H9 (cell line): ENCODE measurements around the gene MAST2. TPM values are rescaled to one million over a fixed set of nuclear protein-coding genes. Genes with fewer than 3 reads are reported as not detected.

Experiments
- DNase-seq: peaks from one replicate; pipeline ENCODE4 v3.0.0-alpha.2; 2017
- H2AFZ ChIP-seq: one replicate; pipeline ENCODE4 v1.6.1; 2013; ENCODE audit warnings: mild to moderate bottlenecking, low read length, control low read depth, moderate library complexity
- H2AK5ac ChIP-seq: 2 replicates; pipeline ENCODE4 v1.6.1; 2013; ENCODE audit warnings: low read length, control low read depth, mixed read lengths; ENCODE audit not compliant: insufficient read length
- H2BK120ac ChIP-seq: one replicate; pipeline ENCODE4 v1.6.1; 2013; ENCODE audit warnings: low read depth, mild to moderate bottlenecking, low read length, control low read depth, inconsistent platforms; ENCODE audit not compliant: poor library complexity, severe bottlenecking
- H2BK12ac ChIP-seq: 2 replicates; pipeline ENCODE4 v1.6.1; 2013; ENCODE audit warnings: low read length, control low read depth, mixed read lengths, low read depth; ENCODE audit not compliant: insufficient read length
- H2BK15ac ChIP-seq: 2 replicates; pipeline ENCODE4 v1.6.1; 2013; ENCODE audit warnings: low read depth, low read length, control low read depth
- H2BK20ac ChIP-seq: one replicate; pipeline ENCODE4 v1.6.1; 2013; ENCODE audit warnings: low read depth, mild to moderate bottlenecking, low read length, control low read depth, inconsistent platforms; ENCODE audit not compliant: poor library complexity, severe bottlenecking
- H2BK5ac ChIP-seq: 2 replicates; pipeline ENCODE4 v1.6.1; 2013; ENCODE audit warnings: low read length, control low read depth, mixed read lengths; ENCODE audit not compliant: insufficient read length
- H3K14ac ChIP-seq: 2 replicates; pipeline ENCODE4 v1.6.1; 2013; ENCODE audit warnings: low read length, control low read depth; ENCODE audit not compliant: insufficient read depth
- H3K18ac ChIP-seq: 2 replicates; pipeline ENCODE4 v1.6.1; 2013; ENCODE audit warnings: low read depth, mild to moderate bottlenecking, mixed read lengths, low read length, control low read depth; ENCODE audit not compliant: insufficient read length
- H3K23ac ChIP-seq: 2 replicates; pipeline ENCODE4 v1.6.1; 2013; ENCODE audit warnings: low read length, control low read depth, mixed read lengths, low read depth; ENCODE audit not compliant: insufficient read length
- H3K23me2 ChIP-seq: 2 replicates; pipeline ENCODE4 v1.6.1; 2013; ENCODE audit warnings: low read depth, mild to moderate bottlenecking, mixed read lengths, low read length, control low read depth; ENCODE audit not compliant: insufficient read length, poor library complexity, severe bottlenecking
- H3K27ac ChIP-seq: 2 replicates; pipeline ENCODE4 v1.5.1; 2013; ENCODE audit warnings: low read length, control low read depth, mixed read lengths, low read depth; ENCODE audit not compliant: insufficient read length
- H3K27me3 ChIP-seq: 2 replicates; pipeline ENCODE4 v1.6.1; 2013; ENCODE audit warnings: low read length, control low read depth, inconsistent platforms; ENCODE audit not compliant: insufficient read depth
- H3K4ac ChIP-seq: 2 replicates; pipeline ENCODE4 v1.6.1; 2013; ENCODE audit warnings: low read depth, mild to moderate bottlenecking, control low read depth, inconsistent platforms, low read length, moderate library complexity
- H3K4me1 ChIP-seq: 2 replicates; pipeline ENCODE4 v1.6.1; 2013; ENCODE audit warnings: low read length, control low read depth, inconsistent platforms; ENCODE audit not compliant: insufficient read depth
- H3K4me2 ChIP-seq: 2 replicates; pipeline ENCODE4 v1.6.1; 2013; ENCODE audit warnings: low read length, control low read depth, mixed read lengths; ENCODE audit not compliant: insufficient read length, insufficient read depth
- H3K56ac ChIP-seq: 2 replicates; pipeline ENCODE4 v1.6.1; 2013; ENCODE audit warnings: low read depth, mild to moderate bottlenecking, mixed read lengths, low read length, control low read depth; ENCODE audit not compliant: insufficient read length
- H3K79me1 ChIP-seq: 2 replicates; pipeline ENCODE4 v1.6.1; 2013; ENCODE audit warnings: low read depth, mild to moderate bottlenecking, moderate library complexity, low read length, control low read depth, inconsistent platforms; ENCODE audit not compliant: insufficient read depth, poor library complexity, severe bottlenecking
- H3K79me2 ChIP-seq: 2 replicates; pipeline ENCODE4 v1.6.1; 2013; ENCODE audit warnings: low read length, control low read depth, inconsistent platforms; ENCODE audit not compliant: insufficient read depth
- H3K9ac ChIP-seq: 2 replicates; pipeline ENCODE4 v1.6.1; 2013; ENCODE audit warnings: low read length, control low read depth, mixed read lengths; ENCODE audit not compliant: insufficient read length; ENCODE audit errors: extremely low read depth
- H3K9me3 ChIP-seq: one replicate; pipeline ENCODE4 v1.6.1; 2013; ENCODE audit warnings: low read depth, low read length, inconsistent platforms; ENCODE audit not compliant: control insufficient read depth
- H3T11ph ChIP-seq: one replicate; pipeline ENCODE4 v1.6.1; 2013; ENCODE audit warnings: mild to moderate bottlenecking, low read length, control low read depth, inconsistent platforms
- H4K20me1 ChIP-seq: one replicate; pipeline ENCODE4 v1.6.1; 2013; ENCODE audit not compliant: control insufficient read depth, insufficient read length, insufficient read depth
- H4K5ac ChIP-seq: 2 replicates; pipeline ENCODE4 v1.6.1; 2013; ENCODE audit warnings: low read depth, mild to moderate bottlenecking, mixed read lengths, low read length, control low read depth; ENCODE audit not compliant: insufficient read length
- H4K8ac ChIP-seq: replicated peaks from 2 replicates; pipeline ENCODE4 v1.6.1; 2013; ENCODE audit warnings: low read length, control low read depth, mixed read lengths, low read depth; ENCODE audit not compliant: insufficient read length
- H4K91ac ChIP-seq: 2 replicates; pipeline ENCODE4 v1.6.1; 2013; ENCODE audit warnings: low read depth, mild to moderate bottlenecking, moderate library complexity, mixed read lengths, low read length, control low read depth; ENCODE audit not compliant: insufficient read length
- H3K27ac Mint-ChIP-seq, 3 experiments: 2 replicates in 2 of 3; 3 replicates in 1 of 3; pipeline ENCODE4 v1.8.0; 2020 to 2021; ENCODE audit warnings: mixed read lengths in 3 of 3, mild to moderate bottlenecking in 1 of 3, moderate library complexity in 1 of 3
- H3K27me3 Mint-ChIP-seq: 2 replicates; pipeline ENCODE4 v1.8.0; 2021; ENCODE audit warnings: low read depth, mild to moderate bottlenecking, moderate library complexity, mixed read lengths
- H3K36me3 Mint-ChIP-seq, 3 experiments: 2 replicates in 2 of 3; 3 replicates in 1 of 3; pipeline ENCODE4 v1.8.0; 2020 to 2021; ENCODE audit warnings: low read depth in 3 of 3, mixed read lengths in 3 of 3; ENCODE audit not compliant: insufficient read depth in 1 of 3
- H3K4me1 Mint-ChIP-seq, 2 experiments: 2 replicates each; pipeline ENCODE4 v1.8.0; 2020; ENCODE audit warnings: mixed read lengths in 2 of 2
- H3K4me3 Mint-ChIP-seq, 2 experiments: 2 replicates in 1 of 2; 3 replicates in 1 of 2; pipeline ENCODE4 v1.8.0; 2020 to 2021; ENCODE audit warnings: mild to moderate bottlenecking in 2 of 2, mixed read lengths in 2 of 2, moderate library complexity in 1 of 2
- H3K9me3 Mint-ChIP-seq, 2 experiments: 2 replicates in 1 of 2; 3 replicates in 1 of 2; pipeline ENCODE4 v1.8.0; 2020; ENCODE audit warnings: mild to moderate bottlenecking in 2 of 2, mixed read lengths in 2 of 2, moderate library complexity in 1 of 2
- WGBS: extraction: QIAGEN DNeasy Blood & Tissue Kit; methylation state at CpG from one replicate; pipeline ENCODE4 v1.1.7; 2013; ENCODE audit warnings: missing lambda C conversion rate, low lambda C conversion rate, mixed read lengths; ENCODE audit not compliant: insufficient read length; ENCODE audit errors: extremely low coverage; 5-methylcytosine and 5-hydroxymethylcytosine counted together
- total RNA-seq: library from RNA; stranded (reverse); gene quantifications from 2 replicates; pipeline ENCODE4 v1.2.1, GENCODE V29; 2021
- TF ChIP-seq, protein P1 (sequence below): fragments of 200-600 bp; sonication (generic); conservative IDR thresholded peaks from 3 replicates; pipeline ENCODE4 v1.8.0; 2021; ENCODE audit warnings: antibody characterized with exemption, mild to moderate bottlenecking

MAST2 gene
- total RNA-seq, 1 experiment from 2014 or later = 28.8 TPM

DNA sequence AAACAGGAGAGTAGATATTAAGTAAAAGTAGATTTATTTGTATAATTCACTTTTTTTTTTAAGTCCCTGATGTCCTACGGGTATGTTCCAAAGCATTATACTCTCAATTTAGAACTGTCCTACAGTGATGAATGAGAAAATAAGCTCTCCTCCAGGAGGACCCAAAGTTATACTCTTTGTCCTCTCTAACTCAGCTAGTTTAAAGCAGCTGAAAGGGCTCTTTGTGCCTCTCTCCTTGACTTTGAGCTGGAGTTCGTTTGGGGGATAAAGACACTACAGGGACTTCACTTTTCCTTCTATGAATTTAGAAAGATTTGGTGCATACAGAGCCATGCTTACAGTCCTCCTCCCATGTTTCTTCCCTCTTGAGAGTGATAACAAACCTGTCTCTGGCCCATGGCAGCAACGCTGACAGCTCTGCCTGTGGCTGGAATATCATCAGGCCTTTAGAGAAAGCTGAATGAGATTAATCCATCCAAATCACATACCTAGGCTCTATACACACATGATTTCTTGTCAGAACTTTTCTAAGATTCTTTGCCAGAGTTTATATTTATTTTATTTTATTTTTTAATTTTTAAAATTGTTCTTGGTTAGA, 194.7 kb downstream of the MAST2 start:
- no peak overlapping the region for H3K4ac ChIP-seq
- H3T11ph ChIP-seq = no peak overlapping the region
- TF ChIP-seq, protein P1, sequence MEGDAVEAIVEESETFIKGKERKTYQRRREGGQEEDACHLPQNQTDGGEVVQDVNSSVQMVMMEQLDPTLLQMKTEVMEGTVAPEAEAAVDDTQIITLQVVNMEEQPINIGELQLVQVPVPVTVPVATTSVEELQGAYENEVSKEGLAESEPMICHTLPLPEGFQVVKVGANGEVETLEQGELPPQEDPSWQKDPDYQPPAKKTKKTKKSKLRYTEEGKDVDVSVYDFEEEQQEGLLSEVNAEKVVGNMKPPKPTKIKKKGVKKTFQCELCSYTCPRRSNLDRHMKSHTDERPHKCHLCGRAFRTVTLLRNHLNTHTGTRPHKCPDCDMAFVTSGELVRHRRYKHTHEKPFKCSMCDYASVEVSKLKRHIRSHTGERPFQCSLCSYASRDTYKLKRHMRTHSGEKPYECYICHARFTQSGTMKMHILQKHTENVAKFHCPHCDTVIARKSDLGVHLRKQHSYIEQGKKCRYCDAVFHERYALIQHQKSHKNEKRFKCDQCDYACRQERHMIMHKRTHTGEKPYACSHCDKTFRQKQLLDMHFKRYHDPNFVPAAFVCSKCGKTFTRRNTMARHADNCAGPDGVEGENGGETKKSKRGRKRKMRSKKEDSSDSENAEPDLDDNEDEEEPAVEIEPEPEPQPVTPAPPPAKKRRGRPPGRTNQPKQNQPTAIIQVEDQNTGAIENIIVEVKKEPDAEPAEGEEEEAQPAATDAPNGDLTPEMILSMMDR = no peak
- H3K9ac ChIP-seq = no peak overlapping the region
- H3K9me3 ChIP-seq = no peaks in the 10 kb centered on the region
- H2BK5ac ChIP-seq = no peak overlapping the region
- Mint-ChIP-seq H3K36me3 (peaks cover 0 to 7% (median 0%) of the 10 kb centered on the region in 3 experiments; a peak in 4 of 7 replicates), H3K4me1 (peaks cover 13 to 17% of the 10 kb centered on the region in 2 experiments), H3K9me3 (no peaks in the 10 kb centered on the region), H3K27me3 (no peaks in the 10 kb centered on the region), H3K27ac (peak overlapping the region in 2 of 3 experiments; percentile 71 to 73; a peak in 1 of 7 replicates), H3K4me3 (no peak overlapping the region)
- H3K79me2 ChIP-seq = no peaks in the 10 kb centered on the region; the same call in 1 of the 2 replicates
- no peak overlapping the region for H2BK20ac ChIP-seq
- H4K8ac ChIP-seq = no peak overlapping the region
- no peak for DNase-seq
- no CpG with 5 or more reads among the region's 3 CpGs for WGBS
- H2AK5ac ChIP-seq = no peak overlapping the region
- no peak overlapping the region for H3K27ac ChIP-seq
- H3K18ac ChIP-seq = no peak overlapping the region
- H3K4me1 ChIP-seq = no peaks in the 10 kb centered on the region
- H2BK12ac ChIP-seq = no peak overlapping the region
- no peak overlapping the region for H3K23ac ChIP-seq
- H4K5ac ChIP-seq = no peak overlapping the region
- H4K91ac ChIP-seq = no peak overlapping the region
- no peaks in the 10 kb centered on the region for H3K23me2 ChIP-seq
- H2BK15ac ChIP-seq = no peak overlapping the region
- H3K4me2 ChIP-seq = no peak overlapping the region
- no peak overlapping the region for H2AFZ ChIP-seq
- no peak overlapping the region for H3K56ac ChIP-seq
- H3K79me1 ChIP-seq = no peaks in the 10 kb centered on the region
- H2BK120ac ChIP-seq = no peak overlapping the region
- H3K14ac ChIP-seq = no peak overlapping the region
- no peaks in the 10 kb centered on the region for H3K27me3 ChIP-seq
- H4K20me1 ChIP-seq = no peaks in the 10 kb centered on the region
